MM.1S (cell line): ENCODE results near the gene SH3TC1.

ENCODE experiments used
- DNase-seq: peaks from one replicate; pipeline ENCODE4 v3.0.0-alpha.2; 2015
- H2AFZ ChIP-seq: fragments of 300-600 bp; sonication (generic); 2 replicates; pipeline ENCODE4 v1.6.0; 2016; ENCODE audit warnings: antibody characterized with exemption, low read length
- H3F3A ChIP-seq: fragments of 300-600 bp; sonication (generic); 2 replicates; pipeline ENCODE4 v1.6.1; 2016; ENCODE audit warnings: mild to moderate bottlenecking, antibody characterized with exemption, low read length, moderate library complexity, mixed read lengths; ENCODE audit not compliant: insufficient read depth
- H3K27ac ChIP-seq: fragments of 300-600 bp; sonication (generic); 2 replicates; pipeline ENCODE4 v1.5.1; 2016; ENCODE audit warnings: mild to moderate bottlenecking, low read length
- H3K27me3 ChIP-seq: fragments of 300-600 bp; sonication (generic); replicated peaks from 2 replicates; pipeline ENCODE4 v1.6.0; 2016; ENCODE audit warnings: low read length; ENCODE audit not compliant: insufficient read depth
- H3K36me3 ChIP-seq: fragments of 300-600 bp; sonication (generic); replicated peaks from 2 replicates; pipeline ENCODE4 v1.6.1; 2016; ENCODE audit warnings: mild to moderate bottlenecking, low read length, mixed read lengths; ENCODE audit not compliant: insufficient read depth
- H3K4me1 ChIP-seq: fragments of 300-600 bp; sonication (generic); 2 replicates; pipeline ENCODE4 v1.6.1; 2016; ENCODE audit warnings: low read length, mixed read lengths
- H3K4me2 ChIP-seq: fragments of 300-600 bp; sonication (generic); 2 replicates; pipeline ENCODE4 v1.6.0; 2016; ENCODE audit warnings: low read depth, low read length
- H3K4me3 ChIP-seq: fragments of 300-600 bp; sonication (generic); 2 replicates; pipeline ENCODE4 v1.5.1; 2016; ENCODE audit warnings: low read length, mixed read lengths
- H3K79me2 ChIP-seq: fragments of 300-600 bp; sonication (generic); 2 replicates; pipeline ENCODE4 v1.6.1; 2016; ENCODE audit warnings: mixed run types, low read length, mixed read lengths
- H3K9ac ChIP-seq: fragments of 300-600 bp; sonication (generic); 2 replicates; pipeline ENCODE4 v1.6.1; 2016; ENCODE audit warnings: low read length, mixed read lengths
- H3K9me2 ChIP-seq: fragments of 300-600 bp; sonication (generic); replicated peaks from 2 replicates; pipeline ENCODE4 v1.6.1; 2016; ENCODE audit warnings: mild to moderate bottlenecking, low read length, mixed read lengths; ENCODE audit not compliant: insufficient read depth
- H3K9me3 ChIP-seq: fragments of 300-600 bp; sonication (generic); replicated peaks from 2 replicates; pipeline ENCODE4 v1.6.1; 2016; ENCODE audit warnings: mild to moderate bottlenecking, low read length, mixed read lengths; ENCODE audit not compliant: insufficient read depth
- H4K20me1 ChIP-seq: fragments of 300-600 bp; sonication (generic); 2 replicates; pipeline ENCODE4 v1.6.1; 2016; ENCODE audit warnings: mild to moderate bottlenecking, low read length, moderate library complexity, mixed read lengths; ENCODE audit not compliant: insufficient read depth
- CTCF ChIP-seq: fragments of 300-600 bp; sonication (generic); IDR thresholded peaks from 2 replicates; pipeline ENCODE4 v1.5.1; 2016; ENCODE audit warnings: antibody characterized with exemption, low read length, mixed read lengths
- EZH2 ChIP-seq: fragments of 300-600 bp; sonication (generic); optimal IDR thresholded peaks from 2 replicates; pipeline ENCODE3; 2017; ENCODE audit warnings: low read depth, mild to moderate bottlenecking, antibody characterized with exemption, low read length, mixed read lengths
- EZH2phosphoT487 ChIP-seq: fragments of 300-600 bp; sonication (generic); IDR thresholded peaks from 2 replicates; pipeline ENCODE4 v1.6.1; 2018; ENCODE audit warnings: antibody characterized with exemption, low read length

The SH3TC1 gene

GRCh38 chr4:8153441-8153840, 45.6 kb upstream of the SH3TC1 start:
- Histone ChIP-seq H3K9me3 (no peaks in the 10 kb centered on the region), H3K79me2 (no peaks in the 10 kb centered on the region), H3K4me2 (no peak overlapping the region), H3K4me3 (no peak overlapping the region), H2AFZ (no peak overlapping the region), H3K27ac (no peak overlapping the region), H3K9ac (no peak overlapping the region), H3K9me2 (no peaks in the 10 kb centered on the region), H4K20me1 (no peaks in the 10 kb centered on the region), H3K36me3 (no peaks in the 10 kb centered on the region), H3K27me3 (peaks cover 88% of the 10 kb centered on the region), H3K4me1 (no peaks in the 10 kb centered on the region), H3F3A (no peaks in the 10 kb centered on the region)
- TF ChIP-seq CTCF: no peak
- TF ChIP-seq EZH2phosphoT487: no peak
- no peak for TF ChIP-seq EZH2
- no peak for DNase-seq

GRCh38 chr4:8155048-8155447, 44.0 kb upstream of the SH3TC1 start:
- Histone ChIP-seq H3K36me3 (no peaks in the 10 kb centered on the region), H3K4me2 (no peak overlapping the region), H3K27ac (no peak overlapping the region), H4K20me1 (no peaks in the 10 kb centered on the region), H3K79me2 (no peaks in the 10 kb centered on the region), H3K4me1 (no peaks in the 10 kb centered on the region), H3K27me3 (peaks cover 77% of the 10 kb centered on the region), H2AFZ (no peak overlapping the region), H3K9me3 (no peaks in the 10 kb centered on the region), H3K4me3 (no peak overlapping the region), H3K9me2 (no peaks in the 10 kb centered on the region), H3F3A (no peaks in the 10 kb centered on the region), H3K9ac (no peak overlapping the region)
- TF ChIP-seq EZH2phosphoT487 (no peak), CTCF (no peak), EZH2 (no peak)
- no peak for DNase-seq

GRCh38 chr4:8155660-8156421, 43.2 kb upstream of the SH3TC1 start:
- H3K9me2 ChIP-seq: no peaks in the 10 kb centered on the region
- H3F3A ChIP-seq: no peaks in the 10 kb centered on the region
- peaks cover 70% of the 10 kb centered on the region for H3K27me3 ChIP-seq
- no peak overlapping the region for H3K27ac ChIP-seq
- no peaks in the 10 kb centered on the region for H4K20me1 ChIP-seq
- no peaks in the 10 kb centered on the region for H3K79me2 ChIP-seq
- no peaks in the 10 kb centered on the region for H3K9me3 ChIP-seq
- no peak overlapping the region for H2AFZ ChIP-seq
- no peaks in the 10 kb centered on the region for H3K4me1 ChIP-seq
- no peaks in the 10 kb centered on the region for H3K36me3 ChIP-seq
- H3K4me3 ChIP-seq: no peak overlapping the region
- DNase-seq: no peak
- TF ChIP-seq CTCF: no peak
- no peak for TF ChIP-seq EZH2phosphoT487
- TF ChIP-seq EZH2: no peak
- no peak overlapping the region for H3K9ac ChIP-seq
- no peak overlapping the region for H3K4me2 ChIP-seq
